GM18951 (cell line): Measurements from ENCODE around the gene MAP3K1.

Source experiments
- POLR2A ChIP-seq: IDR thresholded peaks from 4 replicates; pipeline ENCODE4 v1.6.1; 2011; ENCODE audit warnings: mild to moderate bottlenecking; ENCODE audit not compliant: insufficient read length, insufficient read depth; ENCODE audit errors: extremely low read depth
- in situ Hi-C: fragments of 300-500 bp; cut with MboI; formaldehyde crosslinking; loops from one replicate; pipeline ENCODE4 v1.12.0; 2022; ENCODE audit warnings: low sequenced_read_pairs, mixed read lengths, inconsistent platforms; ENCODE audit not compliant: unreplicated experiment

The MAP3K1 gene

DNA sequence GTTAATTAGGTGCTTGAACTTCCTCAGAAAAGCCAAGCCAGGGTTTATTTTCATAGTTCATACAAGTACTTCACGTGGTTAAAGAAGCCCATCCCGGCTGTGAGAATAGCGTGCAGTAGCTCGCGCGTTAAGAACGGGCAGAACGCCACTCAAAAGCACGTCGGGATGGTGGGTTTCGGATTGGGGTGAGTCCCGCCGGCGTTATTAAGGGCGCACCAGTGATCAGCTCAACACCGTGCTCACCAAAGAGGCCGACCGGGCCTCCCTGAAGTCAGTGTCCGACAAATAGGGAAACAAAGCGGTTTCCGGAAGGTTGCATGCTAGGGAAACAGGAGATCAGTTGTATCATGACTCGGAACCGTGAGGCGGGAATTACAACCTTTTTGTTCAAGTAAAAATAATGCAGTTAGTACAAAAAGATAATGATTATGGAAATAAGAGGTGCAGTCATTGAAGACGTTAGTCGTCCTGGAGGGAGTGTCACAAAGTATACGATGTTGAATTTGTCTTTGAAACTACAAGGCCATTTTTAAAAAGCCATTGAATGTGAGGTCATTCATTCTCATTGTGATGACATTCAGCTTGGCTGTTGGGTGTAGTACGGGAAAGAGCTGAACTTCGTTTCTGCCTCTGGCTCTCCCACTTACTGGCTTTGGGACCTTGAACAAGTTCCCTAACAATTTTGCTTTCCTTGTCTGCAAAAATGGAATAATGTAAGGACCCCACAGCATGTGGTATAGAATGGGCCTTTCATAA is 95.0 kb downstream of the MAP3K1 start:
- TF ChIP-seq POLR2A = no peak
- in situ Hi-C loops = no loop called here

DNA sequence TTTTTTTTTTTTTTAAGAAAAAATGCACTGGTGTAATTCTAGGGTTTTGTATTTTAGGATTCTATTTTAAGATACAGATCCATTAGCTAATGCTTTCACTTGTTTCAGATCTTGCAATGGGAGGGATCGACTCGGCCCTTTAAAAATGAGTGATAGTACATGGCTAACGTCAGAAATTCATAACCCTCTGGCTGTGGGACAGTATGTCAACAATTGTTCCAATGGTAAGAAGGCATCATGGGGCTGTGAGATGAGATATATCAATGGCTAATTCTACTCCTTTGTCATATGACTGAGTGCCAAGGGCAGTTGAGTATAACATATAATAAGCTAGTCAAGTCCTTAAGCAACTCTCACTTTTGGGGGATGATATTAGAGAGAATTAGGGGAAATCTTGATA is 98.4 kb downstream of the MAP3K1 start:
- in situ Hi-C loops = no loop called here
- TF ChIP-seq POLR2A = no peak

DNA sequence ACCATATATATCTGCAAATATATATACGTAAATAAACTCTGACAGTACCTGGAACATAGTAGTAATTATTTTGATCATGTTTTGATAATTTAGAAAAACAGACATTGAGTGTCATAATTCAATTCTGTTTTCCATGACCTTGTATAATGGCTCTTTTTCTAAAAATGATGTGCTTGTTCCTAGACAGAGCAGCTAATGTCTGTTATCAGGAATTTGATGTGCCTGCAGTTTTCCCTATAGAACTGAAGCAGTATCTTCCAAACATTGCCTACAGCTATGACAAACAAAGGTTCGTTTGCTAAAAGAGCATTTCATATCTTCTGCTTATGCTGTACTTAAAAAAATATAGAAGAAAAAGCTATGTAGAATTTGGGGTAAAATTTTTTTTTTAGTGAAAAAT is 99.3 kb downstream of the MAP3K1 start:
- TF ChIP-seq POLR2A = no peak
- in situ Hi-C loops = no loop called here

DNA sequence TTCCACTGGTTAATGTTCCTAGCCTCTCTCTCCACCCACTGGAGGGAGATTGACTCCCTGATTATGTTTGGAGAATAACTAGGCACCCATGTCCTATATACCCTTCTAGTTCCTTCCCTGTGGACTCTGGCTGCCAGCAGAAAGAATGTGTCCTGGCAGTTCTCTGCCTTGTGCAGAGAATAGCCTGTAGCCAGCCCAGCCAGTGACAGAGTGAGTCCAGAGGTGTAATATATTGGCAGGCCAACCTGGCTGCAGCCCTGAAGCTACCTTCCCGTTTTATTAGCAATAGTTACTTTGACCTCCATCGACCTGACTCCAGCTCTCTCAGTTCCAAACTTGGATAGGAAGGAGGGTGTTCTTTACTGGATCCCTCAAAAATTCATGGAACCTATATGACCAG is 102.2 kb downstream of the MAP3K1 start:
- in situ Hi-C loops = no loop called here
- no peak for TF ChIP-seq POLR2A

DNA sequence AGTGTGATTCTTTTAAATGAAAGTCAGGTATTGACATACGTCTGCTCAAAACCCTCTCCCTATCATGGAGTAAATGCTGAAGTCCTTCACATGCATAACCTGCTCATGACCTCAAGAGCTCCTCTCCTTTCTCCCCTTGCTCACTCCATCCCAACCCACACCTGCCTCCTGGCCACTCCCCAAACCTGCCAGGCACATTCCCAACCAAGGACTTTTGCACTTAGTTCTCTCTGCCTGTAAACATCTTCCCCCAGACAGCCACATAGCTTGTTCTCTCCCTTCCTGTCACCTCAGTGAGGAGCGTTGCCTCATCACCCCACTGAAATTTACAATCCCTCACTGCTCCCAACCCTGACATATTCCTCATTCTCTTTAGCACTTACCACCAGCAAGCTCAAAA is 102.7 kb downstream of the MAP3K1 start:
- no peak for TF ChIP-seq POLR2A
- in situ Hi-C loops = no loop called here

DNA sequence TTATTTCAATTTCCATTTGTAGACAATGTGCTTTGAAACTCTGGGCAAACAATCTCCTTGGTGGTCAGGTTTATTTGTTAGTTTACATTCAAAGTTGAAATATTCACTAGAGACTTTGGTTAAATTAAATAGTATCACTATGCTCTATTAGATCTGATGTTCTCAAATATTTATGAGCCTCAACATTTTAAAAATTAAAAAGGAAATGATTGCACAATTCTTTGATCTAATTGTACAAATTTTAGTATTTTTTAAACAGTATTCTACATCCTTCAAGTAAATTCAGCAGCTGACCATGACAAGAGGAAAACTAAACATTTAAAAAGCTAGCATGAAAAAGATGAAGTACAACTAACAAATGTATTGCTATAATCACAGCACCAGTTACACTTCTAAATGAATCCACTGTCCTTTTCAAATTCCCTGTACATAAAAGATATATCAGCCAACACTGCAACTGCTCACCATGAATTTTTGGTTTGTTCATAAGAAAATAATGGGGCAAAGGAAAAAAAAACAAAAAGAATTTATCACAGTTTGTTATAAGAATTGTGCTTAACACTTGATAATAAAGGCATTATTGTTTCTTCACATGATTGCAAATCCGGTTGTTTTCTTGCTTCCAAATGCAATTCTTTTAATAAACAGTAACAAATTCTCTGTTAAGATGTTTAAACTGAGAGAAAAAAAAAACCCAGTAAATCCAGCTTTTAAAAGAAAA is 104.8 kb downstream of the MAP3K1 start:
- in situ Hi-C loops = no loop called here
- TF ChIP-seq POLR2A = no peak

DNA sequence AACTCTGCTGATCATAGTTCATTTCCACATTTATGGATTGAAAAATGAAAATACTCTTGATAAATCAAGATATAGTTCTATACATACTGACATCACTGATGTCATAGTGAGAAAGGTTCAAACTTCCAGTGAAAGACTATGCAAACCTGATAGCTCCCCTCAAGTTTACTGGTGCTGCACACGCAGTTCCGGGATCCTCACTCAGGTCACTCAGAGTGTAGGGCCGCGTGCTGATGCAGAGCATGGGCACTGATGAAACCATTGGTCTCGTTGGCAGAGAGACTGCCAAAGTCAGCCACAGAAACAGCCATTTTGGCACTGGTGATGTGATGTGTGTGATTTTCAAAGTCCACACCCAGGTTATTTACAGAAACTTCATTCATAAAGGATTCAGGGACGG is 107.6 kb downstream of the MAP3K1 start:
- in situ Hi-C loops = no loop called here
- TF ChIP-seq POLR2A = no peak

DNA sequence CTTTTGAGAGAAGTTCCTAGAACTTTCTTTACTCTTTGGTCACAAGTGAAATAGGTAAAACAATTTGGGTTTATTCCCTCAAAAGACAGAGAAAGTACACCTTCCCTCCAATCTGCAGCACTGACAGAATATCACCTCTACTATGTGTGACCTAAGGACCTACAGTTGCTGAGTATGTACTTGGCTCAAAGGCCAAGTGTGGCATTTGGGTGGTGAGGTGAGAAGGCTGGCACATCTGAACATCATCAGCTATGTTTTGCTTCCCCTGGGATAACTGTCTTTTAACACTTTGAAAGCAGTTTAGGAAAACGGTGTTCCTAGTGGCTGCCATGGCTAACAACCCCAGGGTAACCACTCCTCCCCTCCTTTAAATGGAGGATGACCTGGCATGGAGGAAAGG is 119.0 kb downstream of the MAP3K1 start:
- in situ Hi-C loops = no loop called here
- no peak for TF ChIP-seq POLR2A

DNA sequence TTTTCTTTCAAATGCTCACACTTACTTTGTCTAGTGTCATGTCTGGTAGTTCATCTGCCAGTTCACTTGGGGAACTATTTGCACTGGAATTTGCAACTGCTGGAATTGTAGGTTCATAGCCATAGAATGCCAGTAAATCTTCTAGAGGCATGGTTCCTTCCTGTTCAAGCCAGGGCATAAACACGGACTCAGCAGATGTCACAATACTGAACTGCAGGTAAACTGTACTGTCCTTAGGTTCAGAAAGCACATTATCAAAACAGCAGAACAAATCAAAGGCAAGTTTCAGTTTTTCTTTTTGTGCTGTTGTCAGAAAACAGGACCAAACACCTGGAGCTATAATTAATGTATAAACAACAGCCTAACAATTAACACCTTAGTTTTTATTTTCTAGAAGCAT is 123.5 kb downstream of the MAP3K1 start:
- no peak for TF ChIP-seq POLR2A
- in situ Hi-C loops = no loop called here

DNA sequence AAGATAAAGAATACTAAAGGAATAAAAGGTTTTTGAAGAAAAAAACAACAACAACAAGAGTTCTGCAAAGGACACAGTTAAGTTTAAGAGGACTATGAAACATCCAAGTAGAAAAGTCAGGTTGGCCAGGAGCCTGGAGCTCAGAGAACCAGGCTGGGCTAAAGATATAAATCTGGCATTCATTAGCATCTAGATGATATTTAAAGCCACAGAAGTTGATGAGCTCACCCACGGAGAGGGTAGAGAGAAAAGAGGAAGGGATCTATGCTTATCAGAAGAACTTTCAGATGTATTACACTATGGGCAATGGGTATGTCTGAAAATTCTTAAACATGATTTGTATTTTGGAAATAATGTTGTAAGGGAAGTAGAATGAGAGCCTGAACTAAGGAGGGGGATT is 126.6 kb downstream of the MAP3K1 start:
- no peak for TF ChIP-seq POLR2A
- in situ Hi-C loops = no loop called here
